HCT116 (cell line): ENCODE data around the gene IP6K3. TPM values are rescaled to one million over a fixed set of nuclear protein-coding genes. Genes with fewer than 3 reads are reported as not detected.

Source experiments
- ATAC-seq: fragments of 200-7000 bp; cut with Tn5 transposase; 2 replicates; pipeline ENCODE4 v1.9.1; 2020; ENCODE audit warnings: mild to moderate bottlenecking, moderate library complexity
- BruUV-seq: library from RNA; stranded (reverse); fragments of 400-500 nt; replicated peaks from 2 replicates; lab custom pipeline; 2021; lab: Mats Ljungman, UMichigan
- CTCF ChIA-PET: fragments of 300-600 bp; sonication (Branson Sonifier 250); formaldehyde crosslinking; loops from one replicate; lab custom pipeline; 2021; ENCODE audit warnings: antibody characterized with exemption; lab: Charles Lee
- POLR2A ChIA-PET: fragments of 300-600, 350-600 bp; sonication (Branson Sonifier 250); formaldehyde crosslinking; loops from one replicate; lab custom pipeline; 2021; ENCODE audit warnings: antibody characterized with exemption; lab: Charles Lee
- RAD21 ChIA-PET, 2 experiments: fragments of 300-600 bp; sonication (Branson Sonifier 250); formaldehyde crosslinking; loops; one replicate each; lab custom pipeline; 2023; ENCODE audit warnings: low total read pairs in 2 of 2; ENCODE audit not compliant: uncharacterized antibody in 2 of 2, unreplicated experiment in 2 of 2, low non-redundant PET in 1 of 2; lab: Charles Lee
- DNase-seq: peaks from one replicate; pipeline ENCODE4 v3.0.0-alpha.2; 2010; ENCODE audit warnings: low read depth, low spot score
- H2AFZ ChIP-seq: fragments of 200-600 bp; shearing (Covaris generic), sonication (generic); 2 replicates; pipeline ENCODE4 v1.6.1; 2017; ENCODE audit warnings: low read depth, mixed run types, mixed read lengths, antibody characterized with exemption, low read length; ENCODE audit not compliant: poor library complexity, severe bottlenecking
- H3K27ac ChIP-seq: 2 replicates; pipeline ENCODE4 v1.5.1; 2012; ENCODE audit warnings: low read depth, low read length
- H3K27me3 ChIP-seq: fragments of 200-600 bp; sonication (generic); 2 replicates; pipeline ENCODE4 v1.6.1; 2016; ENCODE audit warnings: mixed run types, low read length, mixed read lengths; ENCODE audit not compliant: insufficient read depth
- H3K36me3 ChIP-seq, 2 experiments: fragments of 200-500 bp in 1 of 2; fragments of 200-600 bp in 1 of 2; sonication (Bioruptor generic) in 1 of 2; sonication (generic) in 1 of 2; 2 replicates each; pipeline versions ENCODE4 v1.5.1 to v1.6.1; 2014 to 2016; ENCODE audit warnings: low read length in 2 of 2, inconsistent platforms in 1 of 2, mixed read lengths in 1 of 2, mixed run types in 1 of 2; ENCODE audit not compliant: insufficient read depth in 2 of 2, control insufficient read depth in 1 of 2
- H3K4me1 ChIP-seq, 2 experiments: fragments of 200-600 bp in 1 of 2; sonication (generic) in 1 of 2; 2 replicates each; pipeline versions ENCODE4 v1.5.1 to v1.6.1; 2012 to 2017; ENCODE audit warnings: low read length in 2 of 2, inconsistent platforms in 1 of 2, mild to moderate bottlenecking in 1 of 2, mixed read lengths in 1 of 2, mixed run types in 1 of 2, moderate library complexity in 1 of 2; ENCODE audit not compliant: insufficient read depth in 2 of 2, control insufficient read depth in 1 of 2
- H3K4me2 ChIP-seq: fragments of 200-600 bp; sonication (generic); 2 replicates; pipeline ENCODE4 v1.6.1; 2017; ENCODE audit warnings: mixed run types, low read length, mixed read lengths
- H3K4me3 ChIP-seq, 2 experiments: fragments of 200-600 bp in 1 of 2; sonication (generic) in 1 of 2; replicated peaks in 1 of 2; 2 replicates each; pipeline ENCODE4 v1.5.1; 2011 to 2016; ENCODE audit warnings: low read length in 2 of 2, control low read depth in 1 of 2, low read depth in 1 of 2, mild to moderate bottlenecking in 1 of 2, mixed read lengths in 1 of 2, mixed run types in 1 of 2
- H3K79me2 ChIP-seq: fragments of 200-600 bp; sonication (generic); 2 replicates; pipeline ENCODE4 v1.6.1; 2017; ENCODE audit warnings: mild to moderate bottlenecking, mixed run types, low read length, moderate library complexity, mixed read lengths; ENCODE audit not compliant: insufficient read depth
- H3K9ac ChIP-seq: fragments of 200-600 bp; sonication (generic); 2 replicates; pipeline ENCODE4 v1.6.1; 2016; ENCODE audit warnings: low read length, mixed read lengths
- H3K9me2 ChIP-seq: fragments of 200-600 bp; sonication (generic), shearing (Covaris generic); 2 replicates; pipeline ENCODE4 v1.6.1; 2017; ENCODE audit warnings: mixed run types, mild to moderate bottlenecking, moderate library complexity; ENCODE audit not compliant: insufficient read depth
- H3K9me3 ChIP-seq, 2 experiments: fragments of 200-500 bp in 1 of 2; fragments of 200-600 bp in 1 of 2; sonication (Bioruptor generic) in 1 of 2; sonication (generic) in 1 of 2; 2 replicates each; pipeline ENCODE4 v1.6.1; 2014 to 2017; ENCODE audit warnings: low read length in 2 of 2, mixed read lengths in 2 of 2, inconsistent platforms in 1 of 2, low read depth in 1 of 2, mild to moderate bottlenecking in 1 of 2, mixed run types in 1 of 2, moderate library complexity in 1 of 2; ENCODE audit not compliant: control insufficient read depth in 1 of 2, insufficient read depth in 1 of 2
- H4K20me1 ChIP-seq: fragments of 200-600 bp; sonication (generic), shearing (Covaris generic); 2 replicates; pipeline ENCODE4 v1.6.1; 2017; ENCODE audit warnings: mixed run types, mild to moderate bottlenecking, moderate library complexity; ENCODE audit not compliant: insufficient read depth
- CBX3 ChIP-seq: IDR thresholded peaks from 2 replicates; pipeline ENCODE4 v1.6.1; 2012; ENCODE audit warnings: low read depth
- CEBPB ChIP-seq: IDR thresholded peaks from 2 replicates; pipeline ENCODE4 v1.6.1; 2012; ENCODE audit warnings: low read depth
- CTCF ChIP-seq, 3 experiments: fragments of 200-600 bp in 1 of 3; sonication (generic) in 1 of 3; IDR thresholded peaks in 2 of 3; conservative IDR thresholded peaks in 1 of 3; 2 replicates each; pipeline ENCODE4 v1.5.1; 2012 to 2017; ENCODE audit warnings: low read depth in 2 of 3, low read length in 2 of 3, antibody characterized with exemption in 1 of 3, borderline replicate concordance in 1 of 3, control low read depth in 1 of 3, mild to moderate bottlenecking in 1 of 3, mixed read lengths in 1 of 3, mixed run types in 1 of 3, moderate library complexity in 1 of 3; ENCODE audit not compliant: insufficient read depth in 1 of 3
- EGR1 ChIP-seq: IDR thresholded peaks from 2 replicates; pipeline ENCODE4 v1.6.1; 2012; ENCODE audit warnings: low read depth
- ELF1 ChIP-seq: IDR thresholded peaks from 2 replicates; pipeline ENCODE4 v1.6.1; 2012; ENCODE audit warnings: low read depth, borderline replicate concordance
- EZH2 ChIP-seq: fragments of 200-600 bp; sonication (generic); IDR thresholded peaks from 2 replicates; pipeline ENCODE4 v1.6.1; 2017; ENCODE audit warnings: antibody characterized with exemption, mixed run types
- EZH2phosphoT487 ChIP-seq: fragments of 200-600 bp; IDR thresholded peaks from 2 replicates; pipeline ENCODE4 v1.6.1; 2018; ENCODE audit warnings: antibody characterized with exemption, borderline replicate concordance
- FOSL1 ChIP-seq: IDR thresholded peaks from 2 replicates; pipeline ENCODE4 v1.6.1; 2012; ENCODE audit warnings: low read depth
- JUND ChIP-seq: IDR thresholded peaks from 2 replicates; pipeline ENCODE4 v1.6.1; 2012
- MAX ChIP-seq: IDR thresholded peaks from 2 replicates; pipeline ENCODE4 v1.6.1; 2012
- POLR2A ChIP-seq: IDR thresholded peaks from 2 replicates; pipeline ENCODE4 v1.7.0; 2011; ENCODE audit warnings: borderline replicate concordance; ENCODE audit not compliant: insufficient read depth, insufficient read length; ENCODE audit errors: extremely low read depth
- POLR2AphosphoS5 ChIP-seq: IDR thresholded peaks from 2 replicates; pipeline ENCODE4 v1.6.1; 2011; ENCODE audit warnings: mild to moderate bottlenecking, low read depth, low read length, moderate library complexity
- RAD21 ChIP-seq: IDR thresholded peaks from 2 replicates; pipeline ENCODE4 v1.6.1; 2012; ENCODE audit warnings: low read depth, mild to moderate bottlenecking
- REST ChIP-seq: IDR thresholded peaks from 2 replicates; pipeline ENCODE4 v1.6.1; 2012; ENCODE audit warnings: low read depth
- SIN3A ChIP-seq: IDR thresholded peaks from 2 replicates; pipeline ENCODE4 v1.6.1; 2012; ENCODE audit warnings: low read depth
- SP1 ChIP-seq: IDR thresholded peaks from 2 replicates; pipeline ENCODE4 v1.6.1; 2012; ENCODE audit warnings: low read depth
- TCF7L2 ChIP-seq: IDR thresholded peaks from 2 replicates; pipeline ENCODE4 v1.7.0; 2011; ENCODE audit warnings: borderline replicate concordance, inconsistent platforms; ENCODE audit not compliant: insufficient read depth, insufficient read length; ENCODE audit errors: extremely low read depth
- YY1 ChIP-seq: IDR thresholded peaks from 2 replicates; pipeline ENCODE4 v1.6.1; 2011; ENCODE audit warnings: low read length, low read depth, moderate library complexity, mild to moderate bottlenecking; ENCODE audit not compliant: insufficient replicate concordance; ENCODE audit errors: extremely low read depth
- ZFX ChIP-seq: fragments of 450-650 bp; IDR thresholded peaks from 2 replicates; pipeline ENCODE4 v1.6.1; 2017
- ZNF274 ChIP-seq: fragments of 200-500 bp; sonication (Bioruptor generic); IDR thresholded peaks from 2 replicates; pipeline ENCODE4 v1.6.1; 2014; ENCODE audit warnings: mild to moderate bottlenecking, low read depth, low read length, inconsistent platforms
- intact Hi-C: fragments of 100-400 bp; cut with micrococcal nuclease; formaldehyde crosslinking; loops from 2 replicates; pipeline ENCODE4 v1.10.0; 2022
- total RNA-seq: library from RNA; stranded (reverse); gene quantifications from one replicate; pipeline ENCODE4 v1.2.1, GENCODE V29; 2021; ENCODE audit not compliant: unreplicated experiment
- TF ChIP-seq, protein P1 (sequence below): IDR thresholded peaks from 2 replicates; pipeline ENCODE4 v1.6.1; 2012

The IP6K3 gene
- total RNA-seq, 1 experiment from 2014 or later: not detected

- ChIA-PET RAD21 (no interaction called here), POLR2A (interaction anchor here (0.6 kb wide), 1 partner anchor 255 kb away, joined by 3 read pairs; no protein-coding TSS in a partner anchor)
- TF ChIP-seq, protein P1, sequence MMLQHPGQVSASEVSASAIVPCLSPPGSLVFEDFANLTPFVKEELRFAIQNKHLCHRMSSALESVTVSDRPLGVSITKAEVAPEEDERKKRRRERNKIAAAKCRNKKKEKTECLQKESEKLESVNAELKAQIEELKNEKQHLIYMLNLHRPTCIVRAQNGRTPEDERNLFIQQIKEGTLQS: no peak
- peak; percentile 41; the same call in 1 of the 2 replicates for TF ChIP-seq SIN3A
- no peak for TF ChIP-seq FOSL1
- TF ChIP-seq CBX3: no peak
- TF ChIP-seq EZH2: no peak
- TF ChIP-seq RAD21: no peak
- no peak for TF ChIP-seq CTCF (IDR thresholded peaks at IDR 0.05 in 2 of 3, conservative IDR thresholded peaks at IDR 0.05 in 1 of 3; ENCODE audit: borderline replicate concordance in 1 of 3, insufficient read depth in 1 of 3, low read depth in 2 of 3, low read length in 2 of 3)
- no peak for TF ChIP-seq EZH2phosphoT487
- no peak for TF ChIP-seq ZFX
- no peak for TF ChIP-seq EGR1
- TF ChIP-seq CEBPB: no peak
- peak; percentile 35; the same call in 1 of the 2 replicates for TF ChIP-seq MAX
- TF ChIP-seq ELF1: no peak; the same call in 1 of the 2 replicates
- peak; percentile 43 for TF ChIP-seq POLR2A
- TF ChIP-seq SP1: 0 out of 2 replicates have a peak, but pooled peaks have one; percentile 13
- no peak for TF ChIP-seq ZNF274
- TF ChIP-seq JUND: 0 out of 2 replicates have a peak, but pooled peaks have one; percentile 9
- TF ChIP-seq YY1: no peak
- peak; percentile 59 for TF ChIP-seq POLR2AphosphoS5
- no peak for TF ChIP-seq TCF7L2
- no peak for TF ChIP-seq REST
Measured at GRCh38 chr6:33787954-33788693, 41.4 kb upstream of the IP6K3 start.

More at GRCh38 chr6:33787954-33788693, 41.4 kb upstream of the IP6K3 start:
- Histone ChIP-seq H2AFZ (no peak overlapping the region), H3K79me2 (peaks cover 27% of the 10 kb centered on the region), H3K4me1 (peaks cover 7 to 22% of the 10 kb centered on the region in 2 experiments; a peak in 3 of 4 replicates), H3K36me3 (peaks cover 3 to 11% of the 10 kb centered on the region in 2 experiments; a peak in 2 of 4 replicates), H3K27ac (peak overlapping the region; percentile 91), H3K4me3 (peak overlapping the region; percentile 56 to 86), H3K9me2 (peaks cover 5% of the 10 kb centered on the region; the same call in 1 of the 2 replicates), H4K20me1 (no peaks in the 10 kb centered on the region), H3K27me3 (peaks cover 2% of the 10 kb centered on the region; the same call in 1 of the 2 replicates), H3K9me3 (no peaks in the 10 kb centered on the region), H3K4me2 (peak overlapping the region; percentile 72), H3K9ac (peak overlapping the region; percentile 84)
- no TSS peak for BruUV-seq
- DNase-seq (peak; percentile 23), ATAC-seq (peak; percentile 79)
- intact Hi-C loops: no loop called here
- CTCF ChIA-PET: interaction anchor here (1.1 to 1.7 kb wide), 3 partner anchors 19 to 267 kb away, joined by 3 to 4 read pairs (median 3); no protein-coding TSS in a partner anchor
